DND-41 (cell line): ENCODE results near the gene MDM1.

Experiments
- ATAC-seq: fragments of 200-7000 bp; cut with Tn5 transposase; 3 replicates; pipeline ENCODE4 v1.9.1; 2021; ENCODE audit warnings: low read depth; ENCODE audit not compliant: insufficient read depth
- DNase-seq: peaks from one replicate; pipeline ENCODE4 v3.0.0-alpha.2; 2020
- H2AFZ ChIP-seq: 2 replicates; pipeline ENCODE4 v1.6.0; 2012; ENCODE audit warnings: low read depth, low read length
- H3K27ac ChIP-seq: 2 replicates; pipeline ENCODE4 v1.5.1; 2012; ENCODE audit warnings: low read length, inconsistent platforms
- H3K27me3 ChIP-seq: fragments of 200-600 bp; sonication (generic); 2 replicates; pipeline ENCODE4 v1.6.0; 2012; ENCODE audit warnings: low read length, mild to moderate bottlenecking, inconsistent platforms; ENCODE audit not compliant: insufficient read depth, poor library complexity
- H3K36me3 ChIP-seq: 2 replicates; pipeline ENCODE4 v1.5.1; 2012; ENCODE audit warnings: low read length, inconsistent platforms; ENCODE audit not compliant: insufficient read depth
- H3K4me1 ChIP-seq: 2 replicates; pipeline ENCODE4 v1.5.1; 2012; ENCODE audit warnings: mild to moderate bottlenecking, low read length; ENCODE audit not compliant: insufficient read depth
- H3K4me2 ChIP-seq: 2 replicates; pipeline ENCODE4 v1.6.0; 2012; ENCODE audit warnings: mild to moderate bottlenecking, moderate library complexity, low read length, inconsistent platforms; ENCODE audit not compliant: insufficient read depth
- H3K4me3 ChIP-seq, 2 experiments: fragments of 200-600 bp in 1 of 2; shearing (Covaris generic) in 1 of 2; 2 replicates each; pipeline ENCODE4 v1.5.1; 2012 to 2016; ENCODE audit warnings: inconsistent platforms in 2 of 2, low read length in 2 of 2, mild to moderate bottlenecking in 2 of 2, low read depth in 1 of 2, moderate library complexity in 1 of 2
- H3K79me2 ChIP-seq: 2 replicates; pipeline ENCODE4 v1.6.0; 2012; ENCODE audit warnings: low read length, inconsistent platforms; ENCODE audit not compliant: insufficient read depth
- H3K9ac ChIP-seq: 2 replicates; pipeline ENCODE4 v1.6.0; 2012; ENCODE audit warnings: low read depth, mild to moderate bottlenecking, inconsistent platforms, low read length, moderate library complexity
- H3K9me3 ChIP-seq: 2 replicates; pipeline ENCODE4 v1.5.1; 2012; ENCODE audit warnings: low read length, moderate library complexity, mild to moderate bottlenecking, inconsistent platforms; ENCODE audit not compliant: insufficient read depth, severe bottlenecking
- H4K20me1 ChIP-seq: 2 replicates; pipeline ENCODE4 v1.6.0; 2012; ENCODE audit warnings: low read length; ENCODE audit not compliant: insufficient read depth
- CTCF ChIP-seq: IDR thresholded peaks from 2 replicates; pipeline ENCODE4 v1.5.1; 2012; ENCODE audit warnings: borderline replicate concordance, low read length, moderate library complexity, mild to moderate bottlenecking; ENCODE audit not compliant: poor library complexity, severe bottlenecking; ENCODE audit errors: extremely low read depth
- EZH2 ChIP-seq: IDR thresholded peaks from 3 replicates; pipeline ENCODE4 v1.6.1; 2012; ENCODE audit warnings: borderline replicate concordance, low read depth, mild to moderate bottlenecking, moderate library complexity, low read length, inconsistent platforms; ENCODE audit not compliant: severe bottlenecking

The MDM1 gene

GRCh38 chr12:68260153-68260552 is 72.0 kb downstream of the MDM1 start:
- Histone ChIP-seq H3K4me2 (no peak overlapping the region), H3K9me3 (no peaks in the 10 kb centered on the region), H3K27ac (no peak overlapping the region), H4K20me1 (no peaks in the 10 kb centered on the region), H3K4me1 (no peaks in the 10 kb centered on the region), H3K27me3 (no peaks in the 10 kb centered on the region), H3K9ac (no peak overlapping the region), H2AFZ (no peak overlapping the region), H3K36me3 (no peaks in the 10 kb centered on the region), H3K4me3 (no peak overlapping the region), H3K79me2 (no peaks in the 10 kb centered on the region)
- no peak for TF ChIP-seq EZH2
- TF ChIP-seq CTCF, result no peak
- DNase-seq (no peak), ATAC-seq (no peak)

GRCh38 chr12:68259318-68259940 is 72.7 kb downstream of the MDM1 start:
- H3K9ac ChIP-seq, result no peak overlapping the region
- no peaks in the 10 kb centered on the region for H3K36me3 ChIP-seq
- DNase-seq (no peak), ATAC-seq (no peak)
- no peaks in the 10 kb centered on the region for H3K79me2 ChIP-seq
- H2AFZ ChIP-seq, result no peak overlapping the region
- H3K27ac ChIP-seq, result no peak overlapping the region
- no peak overlapping the region for H3K4me3 ChIP-seq
- TF ChIP-seq CTCF, result no peak
- no peak for TF ChIP-seq EZH2
- H3K27me3 ChIP-seq, result no peaks in the 10 kb centered on the region
- no peaks in the 10 kb centered on the region for H4K20me1 ChIP-seq
- no peaks in the 10 kb centered on the region for H3K9me3 ChIP-seq
- no peak overlapping the region for H3K4me2 ChIP-seq
- H3K4me1 ChIP-seq, result no peaks in the 10 kb centered on the region

GRCh38 chr12:68253504-68253903 is 78.7 kb downstream of the MDM1 start, which contains the start of gene IL22:
TSS of gene IL22 (minus strand) at chr12:68253604. CDS start at chr12:68253448, 156 bp downstream.
- DNase-seq (no peak), ATAC-seq (no peak)
- TF ChIP-seq CTCF, result no peak
- no peak for TF ChIP-seq EZH2
- Histone ChIP-seq H3K27ac (no peak within 1 kb of the TSS), H3K9me3 (no peaks in the 10 kb centered on the region), H3K79me2 (no peaks in the 10 kb centered on the region), H4K20me1 (no peaks in the 10 kb centered on the region), H3K4me3 (no peak within 1 kb of the TSS), H3K9ac (no peak within 1 kb of the TSS), H3K4me1 (no peaks in the 10 kb centered on the region), H3K27me3 (no peaks in the 10 kb centered on the region), H3K4me2 (no peak within 1 kb of the TSS), H3K36me3 (no peaks in the 10 kb centered on the region), H2AFZ (no peak within 1 kb of the TSS)
